ENCODE results near the gene PAX2. TPM values are rescaled to one million over a fixed set of nuclear protein-coding genes. Genes with fewer than 3 reads are reported as not detected.

Gene PAX2
- total and polyA plus RNA-seq, 2 donors from 2014 or later, result 28.3 to 102 TPM

DNA sequence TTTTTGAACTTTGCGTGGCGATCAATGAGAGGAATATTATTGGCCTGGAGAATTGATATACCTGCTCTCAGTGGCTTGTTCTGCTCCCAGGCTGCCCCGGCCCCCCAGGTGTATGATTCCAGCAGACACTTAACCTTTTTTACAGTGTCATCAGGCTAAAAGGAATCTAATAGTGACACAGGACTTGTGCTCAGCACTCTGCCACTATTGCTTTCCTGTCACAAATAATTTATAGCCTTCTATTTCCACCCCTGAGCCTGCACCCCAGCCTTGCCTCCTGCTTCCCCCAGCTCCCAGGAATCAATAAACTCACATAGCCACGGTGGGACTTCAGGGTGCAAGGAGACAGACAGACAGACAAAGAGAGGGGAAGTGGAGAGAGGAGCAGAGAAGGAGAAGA lies 28.3 kb downstream of the PAX2 start:
- intact Hi-C loops (cut with DNase I), result no loop called here
- H3K4me1 ChIP-seq (ENCODE audit: control insufficient read depth in 2 of 3, insufficient read depth in 2 of 3, low read depth in 1 of 3, low read length in 3 of 3), result peaks cover 0 to 15% (median 0%) of the 10 kb centered on the region in 3 donors
- no peak for FAIRE-seq
- TF ChIP-seq, protein P1, sequence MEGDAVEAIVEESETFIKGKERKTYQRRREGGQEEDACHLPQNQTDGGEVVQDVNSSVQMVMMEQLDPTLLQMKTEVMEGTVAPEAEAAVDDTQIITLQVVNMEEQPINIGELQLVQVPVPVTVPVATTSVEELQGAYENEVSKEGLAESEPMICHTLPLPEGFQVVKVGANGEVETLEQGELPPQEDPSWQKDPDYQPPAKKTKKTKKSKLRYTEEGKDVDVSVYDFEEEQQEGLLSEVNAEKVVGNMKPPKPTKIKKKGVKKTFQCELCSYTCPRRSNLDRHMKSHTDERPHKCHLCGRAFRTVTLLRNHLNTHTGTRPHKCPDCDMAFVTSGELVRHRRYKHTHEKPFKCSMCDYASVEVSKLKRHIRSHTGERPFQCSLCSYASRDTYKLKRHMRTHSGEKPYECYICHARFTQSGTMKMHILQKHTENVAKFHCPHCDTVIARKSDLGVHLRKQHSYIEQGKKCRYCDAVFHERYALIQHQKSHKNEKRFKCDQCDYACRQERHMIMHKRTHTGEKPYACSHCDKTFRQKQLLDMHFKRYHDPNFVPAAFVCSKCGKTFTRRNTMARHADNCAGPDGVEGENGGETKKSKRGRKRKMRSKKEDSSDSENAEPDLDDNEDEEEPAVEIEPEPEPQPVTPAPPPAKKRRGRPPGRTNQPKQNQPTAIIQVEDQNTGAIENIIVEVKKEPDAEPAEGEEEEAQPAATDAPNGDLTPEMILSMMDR (IDR thresholded peaks at IDR 0.05; ENCODE audit: borderline replicate concordance, extremely low read depth, insufficient read depth), result no peak
- no peaks in the 10 kb centered on the region for H3K27me3 ChIP-seq (ENCODE audit: control insufficient read depth, insufficient read depth, low read length)
- H3K9me3 ChIP-seq (ENCODE audit: control insufficient read depth in 2 of 3, insufficient read depth in 1 of 3, low read length in 3 of 3), result no peaks in the 10 kb centered on the region
- no peak overlapping the region for H3K9ac ChIP-seq (ENCODE audit: low read length in 3 of 3)
- DNase-seq, result no peak
- H3K4me3 ChIP-seq (ENCODE audit: low read length in 3 of 3), result no peak overlapping the region
- H3K27ac ChIP-seq (ENCODE audit: low read depth in 2 of 2, low read length in 2 of 2), result no peak overlapping the region
- H3K36me3 ChIP-seq (ENCODE audit: control insufficient read depth in 2 of 3, insufficient read depth in 3 of 3, low read length in 3 of 3), result peaks cover 0 to 17% (median 9%) of the 10 kb centered on the region in 3 donors

DNA sequence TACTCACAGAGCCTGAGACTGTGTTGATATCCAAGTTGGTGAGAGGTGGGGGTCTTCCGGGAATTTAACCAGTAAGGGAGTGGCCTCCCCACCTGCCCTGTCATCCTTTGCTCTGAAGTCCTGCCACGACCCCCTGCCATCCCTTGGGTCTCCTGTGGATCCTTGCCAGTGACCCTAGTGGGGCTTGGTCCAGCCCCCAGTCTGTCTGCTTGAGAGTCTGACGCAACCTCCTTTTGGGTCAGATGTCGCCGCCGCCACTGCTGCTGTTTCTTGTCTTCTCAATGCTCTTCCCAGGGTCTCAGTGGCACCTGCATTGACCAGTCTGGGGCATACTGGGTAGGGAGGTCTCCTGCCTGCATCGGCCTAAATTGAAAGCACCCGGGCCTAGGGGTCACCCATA lies 28.8 kb downstream of the PAX2 start:
- H3K4me1 ChIP-seq (ENCODE audit: control insufficient read depth in 2 of 3, insufficient read depth in 2 of 3, low read depth in 1 of 3, low read length in 3 of 3), result peaks cover 0 to 19% (median 0%) of the 10 kb centered on the region in 3 donors
- peaks cover 2 to 23% (median 9%) of the 10 kb centered on the region in 3 donors for H3K36me3 ChIP-seq (ENCODE audit: control insufficient read depth in 2 of 3, insufficient read depth in 3 of 3, low read length in 3 of 3)
- TF ChIP-seq, protein P1 (IDR thresholded peaks at IDR 0.05; ENCODE audit: borderline replicate concordance, extremely low read depth, insufficient read depth), result no peak
- intact Hi-C loops (cut with DNase I), result no loop called here
- H3K27ac ChIP-seq (ENCODE audit: low read depth in 2 of 2, low read length in 2 of 2), result no peak overlapping the region
- H3K9me3 ChIP-seq (ENCODE audit: control insufficient read depth in 2 of 3, insufficient read depth in 1 of 3, low read length in 3 of 3), result no peaks in the 10 kb centered on the region
- H3K27me3 ChIP-seq (ENCODE audit: control insufficient read depth, insufficient read depth, low read length), result no peaks in the 10 kb centered on the region
- H3K9ac ChIP-seq (ENCODE audit: low read length in 3 of 3), result no peak overlapping the region
- DNase-seq, result no peak
- H3K4me3 ChIP-seq (ENCODE audit: low read length in 3 of 3), result no peak overlapping the region
- FAIRE-seq, result no peak

DNA sequence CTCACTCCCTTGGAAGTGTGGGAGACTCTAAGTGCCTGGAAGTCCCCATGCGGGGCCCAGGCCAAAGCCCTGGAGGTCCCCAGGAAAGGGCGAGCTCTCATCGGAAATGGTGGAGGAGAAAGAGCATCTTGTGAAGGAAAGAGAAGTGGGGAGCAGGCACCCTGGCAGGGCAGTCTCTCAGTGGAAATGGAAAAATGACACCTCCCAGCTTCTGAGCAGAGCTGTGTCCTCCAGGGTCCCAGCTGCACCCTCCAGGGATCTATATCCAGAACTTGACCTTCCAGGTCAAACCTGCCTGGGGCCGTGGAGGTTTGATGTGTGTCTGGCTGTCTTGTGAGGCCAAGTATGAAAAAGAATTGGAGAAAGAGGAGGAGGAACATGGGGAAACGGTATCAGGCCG lies 29.5 kb downstream of the PAX2 start:
- no peak for DNase-seq
- peaks cover 2 to 24% (median 10%) of the 10 kb centered on the region in 3 donors for H3K36me3 ChIP-seq (ENCODE audit: control insufficient read depth in 2 of 3, insufficient read depth in 3 of 3, low read length in 3 of 3)
- TF ChIP-seq, protein P1 (IDR thresholded peaks at IDR 0.05; ENCODE audit: borderline replicate concordance, extremely low read depth, insufficient read depth), result no peak
- intact Hi-C loops (cut with DNase I), result no loop called here
- no peak for FAIRE-seq
- H3K9me3 ChIP-seq (ENCODE audit: control insufficient read depth in 2 of 3, insufficient read depth in 1 of 3, low read length in 3 of 3), result no peaks in the 10 kb centered on the region
- H3K4me3 ChIP-seq (ENCODE audit: low read length in 3 of 3), result no peak overlapping the region
- peaks cover 0 to 19% (median 0%) of the 10 kb centered on the region in 3 donors for H3K4me1 ChIP-seq (ENCODE audit: control insufficient read depth in 2 of 3, insufficient read depth in 2 of 3, low read depth in 1 of 3, low read length in 3 of 3)
- H3K27me3 ChIP-seq (ENCODE audit: control insufficient read depth, insufficient read depth, low read length), result no peaks in the 10 kb centered on the region
- no peak overlapping the region for H3K9ac ChIP-seq (ENCODE audit: low read length in 3 of 3)
- no peak overlapping the region for H3K27ac ChIP-seq (ENCODE audit: low read depth in 2 of 2, low read length in 2 of 2)

DNA sequence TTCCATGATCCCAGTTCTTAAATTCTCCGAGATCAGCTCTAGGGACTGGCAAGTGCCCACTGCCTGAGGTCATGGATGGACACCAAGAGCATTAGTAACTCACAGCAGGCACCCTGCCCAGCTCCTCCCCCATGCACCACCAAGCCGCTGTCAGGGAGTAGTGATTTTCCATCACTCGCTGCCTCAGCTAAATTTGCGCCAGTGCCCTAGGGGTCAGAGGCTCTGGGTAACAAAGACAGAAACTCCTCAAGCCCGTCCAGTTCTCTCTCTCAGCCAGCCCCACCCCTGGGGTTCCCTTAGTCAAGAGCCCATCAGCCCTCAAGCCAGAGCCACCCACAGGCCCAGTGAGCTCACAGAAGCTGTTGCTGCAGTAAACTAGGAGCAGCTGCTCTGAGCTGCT lies 30.0 kb downstream of the PAX2 start:
- DNase-seq (peak in 1 of 5 donors; percentile 86), FAIRE-seq (no peak)
- Histone ChIP-seq H3K9me3 (ENCODE audit: control insufficient read depth in 2 of 3, insufficient read depth in 1 of 3, low read length in 3 of 3) (no peaks in the 10 kb centered on the region), H3K4me1 (ENCODE audit: control insufficient read depth in 2 of 3, insufficient read depth in 2 of 3, low read depth in 1 of 3, low read length in 3 of 3) (peaks cover 0 to 17% (median 0%) of the 10 kb centered on the region in 3 donors), H3K36me3 (ENCODE audit: control insufficient read depth in 2 of 3, insufficient read depth in 3 of 3, low read length in 3 of 3) (peaks cover 2 to 24% (median 12%) of the 10 kb centered on the region in 3 donors), H3K9ac (ENCODE audit: low read length in 3 of 3) (no peak overlapping the region), H3K27me3 (ENCODE audit: control insufficient read depth, insufficient read depth, low read length) (no peaks in the 10 kb centered on the region), H3K4me3 (ENCODE audit: low read length in 3 of 3) (no peak overlapping the region), H3K27ac (ENCODE audit: low read depth in 2 of 2, low read length in 2 of 2) (no peak overlapping the region)
- TF ChIP-seq, protein P1 (IDR thresholded peaks at IDR 0.05; ENCODE audit: borderline replicate concordance, extremely low read depth, insufficient read depth), result no peak
- intact Hi-C loops (cut with DNase I), result no loop called here
